Measurements from ENCODE around the gene CEP97. TPM values are rescaled to one million over a fixed set of nuclear protein-coding genes. Genes with fewer than 3 reads are reported as not detected.
"Not testable (repeated sequence)": the region's sequence is repeated elsewhere in the genome, so short reads cannot be mapped to it uniquely, and the experiment has no call there.

CEP97 gene
- total and polyA plus RNA-seq, 2 donors (not counting 1 experiment from before 2014, with no cell fraction given): 2.1 to 15.4 TPM

GRCh38 chr3:101758224-101758623, 33.8 kb downstream of the CEP97 start:
- no peak overlapping the region for H3K27ac Mint-ChIP-seq
- ChIA-PET POLR2A (no interaction called here), CTCF (interaction anchor here (0.7 kb wide), 1 partner anchor 1737 kb away, joined by 3 read pairs; no protein-coding TSS in a partner anchor)
- intact Hi-C loops (cut with micrococcal nuclease): no loop called here
- Histone ChIP-seq H2AFZ (ENCODE audit: insufficient read depth, low read depth, low read length, poor library complexity, severe bottlenecking) (no peak overlapping the region), H3K9me3 (ENCODE audit: control extremely low read depth in 1 of 3, control insufficient read depth in 2 of 3, insufficient read depth in 1 of 3, low read length in 2 of 3) (no peaks in the 10 kb centered on the region), H4K20me1 (ENCODE audit: control insufficient read depth, insufficient read depth, low read length, poor library complexity, severe bottlenecking) (no peaks in the 10 kb centered on the region), H3K36me3 (replicated peaks in 1 of 2; ENCODE audit: control extremely low read depth in 1 of 2, control insufficient read depth in 1 of 2, extremely low read depth in 1 of 2, insufficient read depth in 2 of 2, low read length in 1 of 2) (peaks cover 0 to 48% of the 10 kb centered on the region in 2 experiments), H3K27ac (ENCODE audit: low read length in 2 of 2) (no peak overlapping the region), H3K4me1 (ENCODE audit: control insufficient read depth in 2 of 2, insufficient read depth in 2 of 2, low read length in 2 of 2) (no peaks in the 10 kb centered on the region), H3K9ac (ENCODE audit: low read length) (no peak overlapping the region), H3K4me2 (replicated peaks; ENCODE audit: low read depth, low read length, poor library complexity, severe bottlenecking) (no peak overlapping the region), H3K27me3 (replicated peaks in 1 of 4; ENCODE audit: control extremely low read depth in 1 of 4, control insufficient read depth in 3 of 4, insufficient read depth in 4 of 4, low read length in 3 of 4) (no peaks in the 10 kb centered on the region), H3K79me2 (ENCODE audit: control insufficient read depth, insufficient read depth, low read length) (no peaks in the 10 kb centered on the region), H3K4me3 (ENCODE audit: control extremely low read depth in 1 of 5, extremely low read depth in 1 of 5, insufficient read depth in 1 of 5, low read depth in 2 of 5, low read length in 4 of 5) (no peak overlapping the region)
- no peak for TF ChIP-seq EZH2 (IDR thresholded peaks at IDR 0.05; ENCODE audit: borderline replicate concordance, insufficient read depth, low read depth, low read length, poor library complexity, severe bottlenecking)
- TF ChIP-seq, protein P1, sequence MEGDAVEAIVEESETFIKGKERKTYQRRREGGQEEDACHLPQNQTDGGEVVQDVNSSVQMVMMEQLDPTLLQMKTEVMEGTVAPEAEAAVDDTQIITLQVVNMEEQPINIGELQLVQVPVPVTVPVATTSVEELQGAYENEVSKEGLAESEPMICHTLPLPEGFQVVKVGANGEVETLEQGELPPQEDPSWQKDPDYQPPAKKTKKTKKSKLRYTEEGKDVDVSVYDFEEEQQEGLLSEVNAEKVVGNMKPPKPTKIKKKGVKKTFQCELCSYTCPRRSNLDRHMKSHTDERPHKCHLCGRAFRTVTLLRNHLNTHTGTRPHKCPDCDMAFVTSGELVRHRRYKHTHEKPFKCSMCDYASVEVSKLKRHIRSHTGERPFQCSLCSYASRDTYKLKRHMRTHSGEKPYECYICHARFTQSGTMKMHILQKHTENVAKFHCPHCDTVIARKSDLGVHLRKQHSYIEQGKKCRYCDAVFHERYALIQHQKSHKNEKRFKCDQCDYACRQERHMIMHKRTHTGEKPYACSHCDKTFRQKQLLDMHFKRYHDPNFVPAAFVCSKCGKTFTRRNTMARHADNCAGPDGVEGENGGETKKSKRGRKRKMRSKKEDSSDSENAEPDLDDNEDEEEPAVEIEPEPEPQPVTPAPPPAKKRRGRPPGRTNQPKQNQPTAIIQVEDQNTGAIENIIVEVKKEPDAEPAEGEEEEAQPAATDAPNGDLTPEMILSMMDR (IDR thresholded peaks at IDR 0.05): no peak
- peaks cover 8% of the 10 kb centered on the region for H3K4me1 Mint-ChIP-seq
- no peak for DNase-seq
- WGBS (ENCODE audit: insufficient coverage): 94% methylated on average over 5 of the region's 6 CpGs
- H3K9me3 Mint-ChIP-seq (ENCODE audit: insufficient read depth): no peaks in the 10 kb centered on the region
- H3K27me3 Mint-ChIP-seq: no peaks in the 10 kb centered on the region
- no peak overlapping the region for H3K4me3 Mint-ChIP-seq
- no peak for ATAC-seq (ENCODE audit: low read depth)

- intact Hi-C loops (cut with micrococcal nuclease): no loop called here
- no peak overlapping the region for H3K27ac ChIP-seq (ENCODE audit: low read length in 2 of 2)
- H2AFZ ChIP-seq (ENCODE audit: insufficient read depth, low read depth, low read length, poor library complexity, severe bottlenecking): no peak overlapping the region
- no peak for DNase-seq
- no peak overlapping the region for H3K4me3 Mint-ChIP-seq
- H3K4me1 ChIP-seq (ENCODE audit: control insufficient read depth in 2 of 2, insufficient read depth in 2 of 2, low read length in 2 of 2): no peaks in the 10 kb centered on the region
- H3K36me3 ChIP-seq (replicated peaks in 1 of 2; ENCODE audit: control extremely low read depth in 1 of 2, control insufficient read depth in 1 of 2, extremely low read depth in 1 of 2, insufficient read depth in 2 of 2, low read length in 1 of 2): peaks cover 0 to 37% of the 10 kb centered on the region in 2 experiments
- H3K79me2 ChIP-seq (ENCODE audit: control insufficient read depth, insufficient read depth, low read length): no peaks in the 10 kb centered on the region
- no peaks in the 10 kb centered on the region for H3K27me3 Mint-ChIP-seq
- H3K4me1 Mint-ChIP-seq: peaks cover 8% of the 10 kb centered on the region
- no peak overlapping the region for H3K4me2 ChIP-seq (replicated peaks; ENCODE audit: low read depth, low read length, poor library complexity, severe bottlenecking)
- no peak overlapping the region for H3K9ac ChIP-seq (ENCODE audit: low read length)
- H4K20me1 ChIP-seq (ENCODE audit: control insufficient read depth, insufficient read depth, low read length, poor library complexity, severe bottlenecking): no peaks in the 10 kb centered on the region
- no peaks in the 10 kb centered on the region for H3K9me3 ChIP-seq (ENCODE audit: control extremely low read depth in 1 of 3, control insufficient read depth in 2 of 3, insufficient read depth in 1 of 3, low read length in 2 of 3)
- WGBS (ENCODE audit: insufficient coverage): 100% methylated on average over 1 of the region's 3 CpGs
- H3K4me3 ChIP-seq (ENCODE audit: control extremely low read depth in 1 of 5, extremely low read depth in 1 of 5, insufficient read depth in 1 of 5, low read depth in 2 of 5, low read length in 4 of 5): no peak overlapping the region
- no peak for TF ChIP-seq EZH2 (IDR thresholded peaks at IDR 0.05; ENCODE audit: borderline replicate concordance, insufficient read depth, low read depth, low read length, poor library complexity, severe bottlenecking)
- TF ChIP-seq, protein P1 (IDR thresholded peaks at IDR 0.05): no peak
- no peak overlapping the region for H3K27ac Mint-ChIP-seq
- no peaks in the 10 kb centered on the region for H3K9me3 Mint-ChIP-seq (ENCODE audit: insufficient read depth)
- POLR2A ChIA-PET: no interaction called here
- ATAC-seq (ENCODE audit: low read depth): no peak
- CTCF ChIA-PET: interaction anchor here (1.1 kb wide), 1 partner anchor 13 kb away, joined by 3 read pairs; no protein-coding TSS in a partner anchor
- H3K27me3 ChIP-seq (replicated peaks in 1 of 4; ENCODE audit: control extremely low read depth in 1 of 4, control insufficient read depth in 3 of 4, insufficient read depth in 4 of 4, low read length in 3 of 4): no peaks in the 10 kb centered on the region
Measured at GRCh38 chr3:101762041-101762646, 37.7 kb downstream of the CEP97 start.

DNA sequence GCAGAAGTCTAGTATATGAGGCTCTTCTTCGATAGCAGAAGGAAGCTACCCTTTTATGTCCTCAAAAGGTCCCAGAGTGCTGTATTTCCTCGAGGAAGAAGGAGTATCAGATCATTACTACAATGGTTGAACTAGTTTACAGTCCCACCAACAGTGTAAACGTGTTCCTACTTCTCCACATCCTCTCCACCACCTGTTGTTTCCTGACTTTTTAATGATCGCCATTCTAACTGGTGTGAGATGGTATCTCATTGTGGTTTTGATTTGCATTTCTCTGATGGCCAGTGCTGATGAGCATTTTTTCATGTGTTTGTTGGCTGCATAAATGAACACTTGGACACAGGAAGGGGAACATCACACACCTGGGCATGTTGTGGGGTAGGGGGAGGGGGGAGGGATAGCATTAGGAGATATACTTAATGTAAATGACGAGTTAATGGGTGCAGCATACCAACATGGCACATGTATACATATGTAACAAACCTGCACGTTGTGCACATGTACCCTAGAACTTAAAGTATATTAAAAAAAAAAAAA, 53.4 kb downstream of the CEP97 start:
- WGBS (ENCODE audit: insufficient coverage): 100% methylated on average over 1 of the region's 6 CpGs
- not testable (repeated sequence) for H3K27ac ChIP-seq (ENCODE audit: low read length in 2 of 2)

More for the DNA sequence above, 53.4 kb downstream of the CEP97 start:
- ATAC-seq (ENCODE audit: low read depth); DNase-seq; H3K4me3 ChIP-seq (ENCODE audit: control extremely low read depth in 1 of 5, extremely low read depth in 1 of 5, insufficient read depth in 1 of 5, low read depth in 2 of 5, low read length in 4 of 5); H3K9me3 Mint-ChIP-seq (ENCODE audit: insufficient read depth); H3K9ac ChIP-seq (ENCODE audit: low read length); CTCF ChIA-PET; H3K27me3 ChIP-seq (replicated peaks in 1 of 4; ENCODE audit: control extremely low read depth in 1 of 4, control insufficient read depth in 3 of 4, insufficient read depth in 4 of 4, low read length in 3 of 4); H4K20me1 ChIP-seq (ENCODE audit: control insufficient read depth, insufficient read depth, low read length, poor library complexity, severe bottlenecking); H3K4me2 ChIP-seq (replicated peaks; ENCODE audit: low read depth, low read length, poor library complexity, severe bottlenecking); H3K36me3 ChIP-seq (replicated peaks in 1 of 2; ENCODE audit: control extremely low read depth in 1 of 2, control insufficient read depth in 1 of 2, extremely low read depth in 1 of 2, insufficient read depth in 2 of 2, low read length in 1 of 2); H3K9me3 ChIP-seq (ENCODE audit: control extremely low read depth in 1 of 3, control insufficient read depth in 2 of 3, insufficient read depth in 1 of 3, low read length in 2 of 3); H3K27me3 Mint-ChIP-seq; POLR2A ChIA-PET: not testable (repeated sequence)
- Mint-ChIP-seq H3K4me3 (peak overlapping the region; percentile 94), H3K27ac (peak overlapping the region; percentile 59), H3K4me1 (peaks cover 37% of the 10 kb centered on the region)
- Histone ChIP-seq H3K79me2 (ENCODE audit: control insufficient read depth, insufficient read depth, low read length) (peaks cover 25% of the 10 kb centered on the region), H2AFZ (ENCODE audit: insufficient read depth, low read depth, low read length, poor library complexity, severe bottlenecking) (peak overlapping the region; percentile 36), H3K4me1 (ENCODE audit: control insufficient read depth in 2 of 2, insufficient read depth in 2 of 2, low read length in 2 of 2) (peaks cover 21 to 29% of the 10 kb centered on the region in 2 donors)
- intact Hi-C loops (cut with micrococcal nuclease): loop anchor here (2.0 to 5.0 kb wide), 5 partner anchors 71 to 266 kb away; partner anchors contain the start of genes NFKBIZ, PCNP, RPL24 and SENP7

Measured in B cell (primary cell).